ENCODE data around the gene HMGXB3.

DNA sequence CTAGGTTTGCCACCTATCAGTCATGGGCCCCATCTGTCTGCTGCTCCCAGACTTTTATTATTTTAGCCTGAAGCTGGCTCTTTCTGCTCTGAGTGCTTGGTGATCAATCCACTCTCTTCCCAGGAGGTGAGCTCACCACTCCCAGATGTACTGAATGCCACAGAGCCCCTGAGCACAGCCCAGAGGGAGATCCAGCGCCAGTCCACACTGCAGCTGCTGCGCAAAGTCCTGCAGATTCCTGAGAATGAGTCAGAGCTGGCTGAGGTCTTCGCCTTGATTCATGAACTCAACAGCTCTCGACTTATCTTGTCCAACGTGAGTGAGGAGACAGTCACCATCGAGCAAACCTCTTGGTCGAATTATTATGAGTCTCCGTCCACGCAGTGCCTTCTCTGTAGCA, 36.0 kb downstream of the HMGXB3 start:
- TF ChIP-seq CTCF (IDR thresholded peaks at IDR 0.05) = no peak
- TF ChIP-seq ZFX (IDR thresholded peaks at IDR 0.05; ENCODE audit: borderline replicate concordance) = no peak

All from 22Rv1 (cell line).